Bladder microvascular endothelial cell (primary cell): ENCODE data around the gene DPEP2NB. TPM values are rescaled to one million over a fixed set of nuclear protein-coding genes. Genes with fewer than 3 reads are reported as not detected.

Experiments used
- total RNA-seq: library from RNA; depleted of rRNA; stranded (reverse); fragments of >200 nt; gene quantifications from 2 replicates; pipeline ENCODE4 v1.2.3, GENCODE V29; 2014

Gene DPEP2NB, protein sequence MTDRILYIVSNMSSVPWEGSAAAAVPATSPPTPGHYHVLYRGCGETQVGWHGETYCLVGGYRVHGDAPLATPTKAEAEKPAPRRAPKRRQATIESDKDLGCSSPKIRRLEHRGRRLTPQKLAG
- not detected in 2 replicates for total RNA-seq

GRCh38 chr16:68015681-68016080, at the start of gene DPEP2NB:
Gene DPEP2NB (minus strand): TSS chr16:68015911. CDS start chr16:68015770, 141 bp downstream.

GRCh38 chr16:68022728-68023537, 7.2 kb upstream of the DPEP2NB start, which contains the start of the genes DDX28 and DUS2:
Gene DDX28 (minus strand): TSS chr16:68023232. CDS start chr16:68023202, 30 bp downstream.
Gene DUS2 (plus strand): TSS chr16:68023284. CDS start chr16:68038024, 14,740 bp downstream.

DNA sequence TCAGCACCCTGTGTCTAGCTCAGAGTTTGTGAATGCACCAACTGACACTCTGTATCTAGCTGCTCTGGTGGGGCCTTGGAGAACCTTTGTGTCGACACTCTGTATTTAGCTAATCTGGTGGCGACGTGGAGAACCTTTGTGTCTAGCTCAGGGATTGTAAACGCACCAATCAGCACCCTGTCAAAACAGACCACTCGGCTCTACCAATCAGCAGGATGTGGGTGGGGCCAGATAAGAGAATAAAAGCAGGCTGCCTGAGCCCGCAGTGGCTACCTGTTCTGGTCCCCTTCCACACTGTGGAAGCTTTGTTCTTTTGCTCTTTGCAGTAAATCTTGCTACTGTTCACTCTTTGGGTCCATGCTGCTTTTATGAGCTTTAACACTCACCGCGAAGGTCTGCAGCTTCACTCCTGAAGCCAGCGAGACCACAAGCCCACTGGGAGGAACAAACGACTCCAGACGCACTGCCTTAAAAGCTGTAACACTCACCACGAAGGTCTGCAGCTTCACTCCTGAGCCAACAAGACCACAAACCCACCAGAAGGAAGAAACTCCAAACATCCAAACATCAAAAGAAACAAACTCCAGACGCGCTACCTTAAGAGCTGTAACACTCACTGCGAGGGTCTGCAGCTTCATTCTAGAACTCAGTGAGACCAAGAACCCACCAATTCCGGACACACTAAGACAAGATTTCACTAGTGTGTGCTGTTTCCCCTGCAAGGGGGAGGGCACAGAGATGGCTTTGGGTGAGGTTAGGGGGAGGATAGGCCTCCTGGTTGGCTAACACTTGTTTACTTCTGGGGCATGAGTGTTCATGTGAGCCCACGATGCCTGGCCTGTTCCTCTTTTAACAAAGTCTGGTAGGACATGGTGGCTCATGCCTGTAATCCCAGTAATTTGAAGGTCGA, 16.7 kb downstream of the DPEP2NB start, which contains the start of gene DPEP2:
DPEP2 (minus strand) TSS at position 706 of the 910 bp plus-strand sequence. CDS start 6,272 bp downstream, outside the sequence.

DNA sequence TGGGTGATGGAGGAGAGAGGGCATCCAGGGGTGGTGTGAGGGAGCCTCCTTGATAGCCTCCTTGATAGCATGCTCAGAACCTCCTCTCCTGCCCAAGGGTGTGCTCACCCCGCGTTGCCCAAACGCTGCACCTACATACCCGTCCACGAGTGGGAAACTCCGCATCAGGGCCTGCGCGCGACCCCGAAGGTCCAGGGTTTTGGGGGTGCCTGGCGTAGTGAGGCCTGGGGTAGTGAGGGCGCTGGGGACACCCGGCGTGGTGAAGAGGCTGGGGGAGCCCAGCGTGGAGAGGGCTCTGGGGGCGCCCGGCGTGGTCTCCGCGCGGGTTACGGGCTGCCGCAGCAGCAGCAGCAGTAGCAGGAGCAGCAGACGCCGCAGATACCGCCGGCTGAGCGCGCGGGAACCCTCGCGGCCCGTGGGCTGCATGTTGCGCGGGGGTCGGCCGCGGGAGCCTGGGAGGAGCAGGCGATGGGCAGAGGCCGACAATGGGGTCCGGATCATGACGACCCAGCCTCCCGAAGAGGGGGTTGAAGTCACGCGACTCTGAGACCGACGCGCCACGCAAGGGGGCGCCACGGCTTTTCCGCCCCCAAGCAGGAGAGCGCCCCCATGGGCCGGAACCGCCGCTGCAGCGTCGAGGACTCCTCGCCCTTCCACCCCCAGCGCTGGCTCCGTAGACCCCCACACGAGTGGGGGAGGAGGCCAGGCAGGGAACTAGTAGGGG, 35.6 kb downstream of the DPEP2NB start, which contains the start of gene DPEP3:
DPEP3 (minus strand) TSS at position 545 of the 724 bp plus-strand sequence; CDS start at position 426, 119 bp downstream.

DNA sequence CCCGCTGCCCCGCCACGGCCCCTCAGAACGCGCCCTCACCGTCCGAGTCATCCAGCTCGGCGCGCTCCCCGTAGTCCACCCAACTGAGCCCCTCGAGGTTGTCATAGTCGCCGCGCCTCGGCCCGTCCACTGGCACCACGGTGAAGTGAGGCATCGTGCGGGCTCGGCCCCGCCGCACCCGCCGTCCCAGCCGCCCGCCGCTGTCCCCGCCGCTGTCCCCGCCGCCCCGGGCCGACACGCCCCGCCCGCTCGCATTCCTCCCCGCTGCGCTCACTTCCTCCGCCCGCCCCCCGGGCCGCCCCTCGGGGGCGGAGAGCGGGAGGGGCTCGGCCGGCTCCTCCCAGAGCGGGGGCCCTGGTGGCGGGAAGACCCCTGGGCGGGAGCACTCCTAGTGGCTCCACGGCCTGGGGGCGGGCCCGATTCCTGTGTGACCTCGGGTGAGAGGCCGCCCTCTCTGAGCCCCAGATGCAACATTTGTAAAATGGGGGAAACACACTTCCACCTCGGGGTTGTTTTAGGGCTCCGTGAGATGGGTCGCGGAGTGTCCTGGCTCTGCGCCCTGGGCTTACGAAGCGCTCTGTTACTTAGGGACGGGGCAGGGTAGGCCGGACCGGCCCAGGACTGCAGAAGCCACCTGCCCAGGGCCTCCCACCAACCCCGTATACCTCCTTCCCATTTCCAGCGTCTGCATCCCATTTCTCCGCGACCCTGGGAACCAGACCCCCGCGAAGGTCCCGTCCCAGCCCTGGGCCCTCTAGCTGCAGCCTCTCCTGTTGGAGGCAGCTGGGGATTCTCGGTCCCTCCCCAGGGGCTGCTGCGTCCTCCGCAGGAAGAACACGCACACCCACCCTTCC, 47.1 kb downstream of the DPEP2NB start, which contains the start of gene SLC12A4:
SLC12A4 (minus strand) TSS at position 238 of the 854 bp plus-strand sequence; CDS start at position 154, 84 bp downstream.

Other genes starting within 250 kb of the DPEP2NB start
- gene RANBP10, start 209.4 kb downstream of the DPEP2NB start, total RNA-seq, result 4.2 and 11.8 TPM in 2 replicates
- 0.81 and 0.88 TPM in 2 replicates for gene TSNAXIP1, start 209.0 kb downstream of the DPEP2NB start, total RNA-seq
- gene THAP11, start 173.6 kb downstream of the DPEP2NB start, total RNA-seq, result 26.6 and 43.9 TPM in 2 replicates
- gene NUTF2, start 169.0 kb downstream of the DPEP2NB start, total RNA-seq, result 119 and 125 TPM in 2 replicates
- gene CENPT, start 168.2 kb downstream of the DPEP2NB start, total RNA-seq, result 17.2 and 25.7 TPM in 2 replicates
- gene EDC4, start 142.9 kb downstream of the DPEP2NB start, total RNA-seq, result 57.0 and 92.5 TPM in 2 replicates
- gene NRN1L, start 131.0 kb downstream of the DPEP2NB start, total RNA-seq, result 0.16 TPM in 1 of 2 replicates, not detected in the other
- gene PSKH1, start 122.7 kb downstream of the DPEP2NB start, total RNA-seq, result 12.5 and 35.7 TPM in 2 replicates
- gene CTRL, start 84.0 kb downstream of the DPEP2NB start, total RNA-seq, result 0.49 and 0.76 TPM in 2 replicates
- gene PSMB10, start 79.1 kb downstream of the DPEP2NB start, total RNA-seq, result 61.3 and 125 TPM in 2 replicates
- gene LCAT, start 71.8 kb downstream of the DPEP2NB start, total RNA-seq, result 3.4 and 11.4 TPM in 2 replicates
- gene SLC12A4, start 47.3 kb downstream of the DPEP2NB start, total RNA-seq, result 58.9 and 225 TPM in 2 replicates
- 0.16 TPM in 1 of 2 replicates, not detected in the other for gene DPEP3, start 35.4 kb downstream of the DPEP2NB start, total RNA-seq
- 0.16 and 1.4 TPM in 2 replicates for gene DPEP2, start 16.4 kb downstream of the DPEP2NB start, total RNA-seq
- 8.6 and 12.2 TPM in 2 replicates for gene DDX28, start 7.3 kb upstream of the DPEP2NB start, total RNA-seq
- 10.5 and 24.0 TPM in 2 replicates for gene DUS2, start 7.4 kb upstream of the DPEP2NB start, total RNA-seq
- gene NFATC3, start 69.5 kb upstream of the DPEP2NB start, total RNA-seq, result 8.7 and 21.0 TPM in 2 replicates
- 0.16 and 4.5 TPM in 2 replicates for gene ESRP2, start 220.2 kb upstream of the DPEP2NB start, total RNA-seq
- gene PLA2G15, start 229.5 kb upstream of the DPEP2NB start, total RNA-seq, result 14.2 and 40.2 TPM in 2 replicates
- 10.0 and 30.5 TPM in 2 replicates for gene SLC7A6, start 248.6 kb upstream of the DPEP2NB start, total RNA-seq